GM12864 (cell line): ENCODE results near the gene DPY19L3.
"Not testable (repeated sequence)": the region's sequence is repeated elsewhere in the genome, so short reads cannot be mapped to it uniquely, and the experiment has no call there.

ENCODE experiments used
- DNase-seq: peaks from one replicate; pipeline ENCODE4 v3.0.0-alpha.2; 2011; ENCODE audit warnings: low read depth
- H3K4me3 ChIP-seq: 2 replicates; pipeline ENCODE4 v1.5.1; 2011; ENCODE audit warnings: mild to moderate bottlenecking, low read depth, low read length, control low read depth
- CTCF ChIP-seq: IDR thresholded peaks from 2 replicates; pipeline ENCODE4 v1.5.1; 2011; ENCODE audit warnings: low read depth, mild to moderate bottlenecking, moderate library complexity, low read length, control low read depth, inconsistent platforms; ENCODE audit errors: missing control alignments

The DPY19L3 gene

GRCh38 chr19:32498648-32499200 lies 93.2 kb downstream of the DPY19L3 start:
- no peak for DNase-seq
- no peak overlapping the region for H3K4me3 ChIP-seq
- no peak for TF ChIP-seq CTCF

GRCh38 chr19:32512498-32512897 lies 106.9 kb downstream of the DPY19L3 start:
- not testable (repeated sequence) for DNase-seq, H3K4me3 ChIP-seq

- TF ChIP-seq CTCF, result no peak
- no peak for DNase-seq
- H3K4me3 ChIP-seq, result no peak overlapping the region
Observed at GRCh38 chr19:32519023-32519422, 113.5 kb downstream of the DPY19L3 start.

- no peak for DNase-seq
- TF ChIP-seq CTCF, result no peak
- no peak overlapping the region for H3K4me3 ChIP-seq
Observed at GRCh38 chr19:32522967-32523366, 117.4 kb downstream of the DPY19L3 start.

- TF ChIP-seq CTCF, result no peak
- no peak for DNase-seq
- H3K4me3 ChIP-seq, result no peak overlapping the region
Observed at GRCh38 chr19:32526895-32527294, 121.3 kb downstream of the DPY19L3 start.

- no peak overlapping the region for H3K4me3 ChIP-seq
- DNase-seq, result no peak
Observed at GRCh38 chr19:32530773-32531172, 125.2 kb downstream of the DPY19L3 start.

GRCh38 chr19:32532233-32532632 lies 126.7 kb downstream of the DPY19L3 start:
- no peak for TF ChIP-seq CTCF
- DNase-seq, result no peak
- H3K4me3 ChIP-seq, result no peak overlapping the region

More at GRCh38 chr19:32530773-32531172, 125.2 kb downstream of the DPY19L3 start:
- TF ChIP-seq CTCF, result no peak
